C4-2B (cell line): ENCODE data around the gene ATP2B3.

ENCODE experiments used
- H3K27ac ChIP-seq: fragments of 450-650 bp; 2 replicates; pipeline ENCODE4 v1.5.1; 2017
- ZFX ChIP-seq: fragments of 450-650 bp; IDR thresholded peaks from 2 replicates; pipeline ENCODE4 v1.6.1; 2017
- TF ChIP-seq, protein P1 (sequence below): fragments of 450-650 bp; conservative IDR thresholded peaks from 2 replicates; pipeline ENCODE4 v1.5.1; 2017; ENCODE audit warnings: mild to moderate bottlenecking

Gene ATP2B3

GRCh38 chrX:153517423-153517822 is at the start of gene ATP2B3:
Gene ATP2B3 (plus strand): TSS chrX:153517642. CDS start chrX:153536248, 18,606 bp downstream.
- no peak within 1 kb of the TSS for H3K27ac ChIP-seq

GRCh38 chrX:153468008-153468580 is 49.3 kb upstream of the ATP2B3 start:
- H3K27ac ChIP-seq = no peak overlapping the region
- TF ChIP-seq, protein P1, sequence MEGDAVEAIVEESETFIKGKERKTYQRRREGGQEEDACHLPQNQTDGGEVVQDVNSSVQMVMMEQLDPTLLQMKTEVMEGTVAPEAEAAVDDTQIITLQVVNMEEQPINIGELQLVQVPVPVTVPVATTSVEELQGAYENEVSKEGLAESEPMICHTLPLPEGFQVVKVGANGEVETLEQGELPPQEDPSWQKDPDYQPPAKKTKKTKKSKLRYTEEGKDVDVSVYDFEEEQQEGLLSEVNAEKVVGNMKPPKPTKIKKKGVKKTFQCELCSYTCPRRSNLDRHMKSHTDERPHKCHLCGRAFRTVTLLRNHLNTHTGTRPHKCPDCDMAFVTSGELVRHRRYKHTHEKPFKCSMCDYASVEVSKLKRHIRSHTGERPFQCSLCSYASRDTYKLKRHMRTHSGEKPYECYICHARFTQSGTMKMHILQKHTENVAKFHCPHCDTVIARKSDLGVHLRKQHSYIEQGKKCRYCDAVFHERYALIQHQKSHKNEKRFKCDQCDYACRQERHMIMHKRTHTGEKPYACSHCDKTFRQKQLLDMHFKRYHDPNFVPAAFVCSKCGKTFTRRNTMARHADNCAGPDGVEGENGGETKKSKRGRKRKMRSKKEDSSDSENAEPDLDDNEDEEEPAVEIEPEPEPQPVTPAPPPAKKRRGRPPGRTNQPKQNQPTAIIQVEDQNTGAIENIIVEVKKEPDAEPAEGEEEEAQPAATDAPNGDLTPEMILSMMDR = no peak
- no peak for TF ChIP-seq ZFX

More at GRCh38 chrX:153517423-153517822, at the start of gene ATP2B3:
- TF ChIP-seq, protein P1 = no peak
- TF ChIP-seq ZFX = no peak

DNA sequence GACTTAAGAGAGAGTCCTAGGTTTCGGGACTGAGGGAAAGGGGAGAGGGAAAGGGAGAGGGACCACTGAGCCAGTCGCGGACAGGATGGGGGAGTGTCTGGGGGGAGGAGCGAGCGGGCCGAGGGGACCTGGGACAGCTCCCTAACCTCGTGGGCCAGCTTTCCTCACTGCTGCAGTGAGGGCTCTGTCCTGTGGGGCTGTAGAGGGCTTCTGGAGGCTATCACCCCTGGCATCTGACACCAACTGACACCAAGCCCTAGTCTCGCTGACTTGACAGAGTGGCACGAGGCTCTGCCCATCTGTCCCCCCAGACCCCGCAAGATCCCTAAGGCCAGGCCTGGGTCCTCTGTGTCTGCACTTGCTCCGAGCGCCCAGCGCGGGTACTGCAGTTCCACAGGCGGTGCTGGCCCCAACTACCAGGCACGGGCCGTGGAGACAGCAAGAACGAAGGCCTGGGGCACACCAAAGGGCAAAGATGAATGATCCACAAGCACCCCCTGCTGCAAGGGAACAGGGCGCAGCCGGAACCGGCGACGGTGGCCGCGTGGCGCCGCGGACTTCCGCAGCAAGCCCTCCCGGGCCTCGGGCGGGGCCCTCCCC is 47.5 kb upstream of the ATP2B3 start:
- H3K27ac ChIP-seq = peak overlapping the region; percentile 81
- peak; percentile 44; the same call in 1 of the 2 replicates for TF ChIP-seq ZFX
- TF ChIP-seq, protein P1 = no peak

DNA sequence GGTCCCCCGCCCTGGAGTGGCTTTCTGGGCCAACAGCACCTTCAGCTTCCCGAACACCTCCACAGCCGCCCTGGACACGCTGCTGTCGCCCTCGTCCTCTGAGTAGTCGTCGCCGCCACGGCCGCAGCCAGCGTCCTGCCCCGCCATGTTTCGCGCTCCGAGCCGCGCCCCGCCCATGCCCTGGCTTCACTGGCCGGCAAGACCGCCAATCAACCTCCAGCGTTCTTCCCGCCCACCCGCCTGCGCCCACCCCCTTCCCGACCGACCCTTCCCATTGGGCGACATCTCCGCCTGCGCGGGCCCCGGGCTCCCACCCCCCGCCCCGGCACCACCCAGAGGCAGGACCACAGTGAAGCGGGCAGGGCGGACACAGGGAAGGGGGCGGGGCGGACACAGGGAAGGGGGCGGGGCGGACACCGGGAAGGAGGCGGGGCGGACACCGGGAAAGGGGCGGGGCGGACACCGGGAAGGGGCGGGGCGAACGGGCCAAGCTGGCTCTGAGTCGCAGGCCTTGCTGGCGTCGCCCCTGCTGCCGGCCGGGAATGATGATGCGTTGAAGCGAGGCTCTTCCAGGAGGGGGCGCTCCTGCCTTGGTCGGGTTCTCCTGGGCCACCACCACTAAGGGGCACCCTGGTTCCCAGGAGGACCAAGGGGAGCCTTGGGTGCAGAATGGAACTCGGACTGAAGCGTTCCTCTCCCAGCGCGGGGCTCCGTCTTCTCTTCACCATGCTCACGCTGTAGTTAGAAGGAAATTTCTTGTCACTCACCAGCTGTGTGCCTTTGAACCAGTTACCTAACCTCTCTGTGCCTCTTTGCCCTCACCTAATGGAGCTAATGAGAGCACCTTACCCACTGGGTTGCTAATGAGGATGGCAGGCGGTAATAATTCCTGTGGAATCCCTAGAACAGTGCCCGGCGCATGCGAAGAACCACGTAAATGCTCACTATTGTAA is 46.8 kb upstream of the ATP2B3 start, which contains the start of gene HAUS7:
HAUS7 (minus strand) TSS at position 166 of the 953 bp plus-strand sequence; CDS start at position 147, 19 bp downstream.
- peak within 1 kb of the TSS; percentile 81 for H3K27ac ChIP-seq
- TF ChIP-seq, protein P1 = peak; percentile 77
- no peak; the same call in 1 of the 2 replicates for TF ChIP-seq ZFX

GRCh38 chrX:153471663-153472280 is 45.7 kb upstream of the ATP2B3 start:
- TF ChIP-seq, protein P1 = no peak
- TF ChIP-seq ZFX = no peak
- peak overlapping the region; percentile 43; the same call in 1 of the 2 replicates for H3K27ac ChIP-seq

DNA sequence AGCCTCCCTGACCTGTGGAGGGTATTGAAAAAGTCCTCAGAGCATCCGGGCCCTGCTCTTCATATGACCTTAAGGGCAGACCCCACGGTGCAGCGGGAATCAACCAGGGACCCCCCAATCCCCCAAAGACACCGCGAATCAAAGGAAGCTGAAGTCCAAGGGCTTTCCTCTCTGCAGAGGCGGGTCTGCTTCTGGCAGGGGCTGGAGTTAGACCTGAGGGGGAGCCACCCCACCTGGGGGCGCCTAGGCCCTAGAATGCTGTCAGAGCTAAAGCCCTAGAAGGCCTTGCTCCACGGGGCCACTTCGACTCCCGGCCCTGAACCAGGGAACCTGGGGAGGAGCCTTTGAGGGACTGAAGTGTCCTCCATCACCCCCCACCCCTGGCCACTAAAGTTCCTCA is 44.3 kb upstream of the ATP2B3 start:
- TF ChIP-seq, protein P1 = no peak
- no peak for TF ChIP-seq ZFX
- no peak overlapping the region for H3K27ac ChIP-seq
